Uterus (tissue), 4 donors: Measurements from ENCODE around the gene FAM43A. TPM values are rescaled to one million over a fixed set of nuclear protein-coding genes. Genes with fewer than 3 reads are reported as not detected.

Experiments used
- DNase-seq, 2 donors: peaks; one replicate each; pipeline ENCODE4 v3.0.0-alpha.2; 2019 to 2020
- H3K27ac ChIP-seq, 2 donors: fragments of 200-600 bp; sonication (generic); 1 replicate in 1 of 2; 2 replicates in 1 of 2; pipeline ENCODE4 v1.5.1; 2016 to 2018
- H3K27me3 ChIP-seq, 2 donors: fragments of 200-600 bp; sonication (generic); one replicate each; pipeline ENCODE4 v1.5.1; 2018 to 2019; ENCODE audit warnings: control low read depth in 1 of 2
- H3K36me3 ChIP-seq, 2 donors: fragments of 200-600 bp; sonication (generic); one replicate each; pipeline ENCODE4 v1.5.1; 2019; ENCODE audit warnings: control low read depth in 1 of 2
- H3K4me1 ChIP-seq, 2 donors: fragments of 200-600 bp; sonication (generic); one replicate each; pipeline ENCODE4 v1.5.1; 2018 to 2019; ENCODE audit warnings: control low read depth in 1 of 2
- H3K4me3 ChIP-seq, 2 donors: fragments of 200-600 bp; sonication (generic); 1 replicate in 1 of 2; 2 replicates in 1 of 2; pipeline ENCODE4 v1.5.1; 2018 to 2019; ENCODE audit warnings: mild to moderate bottlenecking in 1 of 2
- H3K9me3 ChIP-seq, 2 donors: fragments of 200-600 bp; sonication (generic); one replicate each; pipeline ENCODE4 v1.5.1; 2019; ENCODE audit warnings: control low read depth in 1 of 2
- POLR2A ChIP-seq, 2 donors: fragments of 450-650 bp; IDR thresholded peaks; one replicate each; pipeline ENCODE4 v1.6.1; 2016; ENCODE audit warnings: antibody characterized with exemption in 2 of 2, mild to moderate bottlenecking in 1 of 2, moderate library complexity in 1 of 2
- intact Hi-C: fragments of 100-400 bp; cut with DNase I; formaldehyde crosslinking; loops from one replicate; pipeline ENCODE4 v1.15.1; 2023; ENCODE audit warnings: low total_unique reads
- total RNA-seq, 4 donors: library from RNA; depleted of rRNA in 3 of 4; stranded (reverse); fragments of >200 nt in 3 of 4; gene quantifications; one replicate each; pipeline versions ENCODE4 v1.1.0 to v1.2.4, GENCODE V29; 2014 to 2023
- TF ChIP-seq, protein P1 (sequence below), 4 experiments: fragments of 200-600 bp in 2 of 4; fragments of 450-650 bp in 2 of 4; sonication (generic) in 2 of 4; IDR thresholded peaks; one replicate each; pipeline ENCODE4 v1.5.1; 2016 to 2019; ENCODE audit warnings: antibody characterized with exemption in 4 of 4, mild to moderate bottlenecking in 2 of 4, moderate library complexity in 1 of 4
- donor health status: DM: yes; HTN: yes; CAD: no.

The FAM43A gene
- total RNA-seq, 4 donors from 2014 or later = 12.9 to 25.2 (median 19.3) TPM

DNA sequence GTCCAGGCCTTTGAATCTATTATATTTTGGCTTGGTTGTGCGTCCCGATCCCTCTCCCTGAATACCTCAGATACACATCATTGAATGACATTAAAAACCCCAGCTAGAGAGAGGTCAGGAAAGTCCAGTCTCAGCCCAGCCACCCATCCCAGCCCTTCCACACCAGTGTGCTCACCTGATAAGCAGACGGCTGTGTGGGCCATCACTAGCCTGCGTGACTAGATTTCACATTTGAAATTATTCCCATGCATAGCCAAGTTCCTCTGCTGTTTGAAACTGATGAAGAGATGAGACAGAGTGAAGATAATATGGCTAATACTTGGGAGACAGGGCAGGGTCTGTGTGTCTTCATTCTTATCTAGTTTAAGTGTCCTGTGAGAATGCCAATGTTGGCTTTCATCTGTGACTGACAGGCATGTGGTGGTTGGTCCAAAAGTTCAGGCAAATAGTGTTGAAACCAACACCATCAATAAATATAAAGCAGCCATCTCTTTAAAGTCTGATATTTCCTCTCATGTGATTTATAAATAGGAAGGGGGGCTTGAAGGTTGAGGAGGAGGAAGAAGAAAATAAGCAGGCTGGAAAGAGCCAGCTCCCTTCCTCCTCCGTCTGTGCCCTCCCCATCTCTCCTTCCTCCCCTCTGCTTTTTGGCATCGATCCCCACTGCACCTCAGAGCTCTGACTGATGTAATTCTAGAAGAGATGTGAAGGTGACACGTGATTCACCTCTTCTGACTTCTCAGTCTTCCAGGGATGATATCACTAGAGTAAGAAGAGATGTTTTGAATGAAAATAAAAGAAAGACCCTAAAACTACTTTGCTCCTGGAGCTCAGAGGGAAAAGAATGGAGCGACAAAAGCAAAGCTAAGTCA, 5.1 kb downstream of the FAM43A start:
- no peaks in the 10 kb centered on the region for H3K36me3 ChIP-seq
- no peaks in the 10 kb centered on the region for H3K9me3 ChIP-seq
- peak; percentile 66 to 78 for DNase-seq
- intact Hi-C loops = no loop called here
- H3K4me3 ChIP-seq = no peak overlapping the region
- TF ChIP-seq, protein P1, sequence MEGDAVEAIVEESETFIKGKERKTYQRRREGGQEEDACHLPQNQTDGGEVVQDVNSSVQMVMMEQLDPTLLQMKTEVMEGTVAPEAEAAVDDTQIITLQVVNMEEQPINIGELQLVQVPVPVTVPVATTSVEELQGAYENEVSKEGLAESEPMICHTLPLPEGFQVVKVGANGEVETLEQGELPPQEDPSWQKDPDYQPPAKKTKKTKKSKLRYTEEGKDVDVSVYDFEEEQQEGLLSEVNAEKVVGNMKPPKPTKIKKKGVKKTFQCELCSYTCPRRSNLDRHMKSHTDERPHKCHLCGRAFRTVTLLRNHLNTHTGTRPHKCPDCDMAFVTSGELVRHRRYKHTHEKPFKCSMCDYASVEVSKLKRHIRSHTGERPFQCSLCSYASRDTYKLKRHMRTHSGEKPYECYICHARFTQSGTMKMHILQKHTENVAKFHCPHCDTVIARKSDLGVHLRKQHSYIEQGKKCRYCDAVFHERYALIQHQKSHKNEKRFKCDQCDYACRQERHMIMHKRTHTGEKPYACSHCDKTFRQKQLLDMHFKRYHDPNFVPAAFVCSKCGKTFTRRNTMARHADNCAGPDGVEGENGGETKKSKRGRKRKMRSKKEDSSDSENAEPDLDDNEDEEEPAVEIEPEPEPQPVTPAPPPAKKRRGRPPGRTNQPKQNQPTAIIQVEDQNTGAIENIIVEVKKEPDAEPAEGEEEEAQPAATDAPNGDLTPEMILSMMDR (IDR thresholded peaks at IDR 0.05) = no peak
- no peak for TF ChIP-seq POLR2A (IDR thresholded peaks at IDR 0.05)
- H3K27ac ChIP-seq = peak overlapping the region; percentile 33 to 60
- H3K27me3 ChIP-seq = no peaks in the 10 kb centered on the region
- no peaks in the 10 kb centered on the region for H3K4me1 ChIP-seq

DNA sequence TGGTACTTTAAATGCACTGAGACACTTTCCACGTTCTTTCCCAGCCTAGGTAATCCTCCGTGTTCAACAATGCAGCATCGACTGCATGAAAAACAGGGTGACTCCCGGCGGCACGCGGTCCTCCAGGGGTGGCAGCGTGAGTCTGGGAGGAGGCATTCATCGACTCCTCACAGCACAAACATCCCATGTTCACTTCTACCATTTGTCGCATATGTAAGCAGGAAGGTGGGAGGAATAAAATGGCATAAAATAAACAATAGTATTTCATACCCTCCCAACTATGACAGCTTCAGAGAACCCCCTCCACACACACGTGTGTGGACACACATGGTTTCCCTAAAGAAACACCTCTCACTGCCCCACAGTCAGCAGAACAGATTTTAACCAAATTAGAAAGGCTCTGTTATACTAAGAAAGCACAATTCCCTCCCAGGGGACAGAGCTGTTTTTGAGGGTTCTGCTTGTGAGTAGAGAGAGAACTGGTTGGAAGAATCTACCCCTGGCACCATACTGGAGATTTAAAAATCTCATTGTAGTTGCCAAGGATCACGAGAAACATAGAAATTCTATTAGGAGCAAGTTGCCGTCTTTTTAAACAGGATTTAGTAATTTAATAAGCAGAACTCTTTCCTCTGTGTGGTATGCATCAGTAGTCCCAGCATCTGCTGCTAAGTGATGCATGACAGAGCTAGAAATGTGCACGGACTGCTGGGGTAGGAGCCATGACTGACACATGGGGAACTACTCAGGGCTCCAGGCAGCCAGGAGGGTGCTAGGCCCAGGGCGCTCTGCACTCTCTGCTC, 6.0 kb downstream of the FAM43A start:
- TF ChIP-seq, protein P1 (IDR thresholded peaks at IDR 0.05) = no peak
- TF ChIP-seq POLR2A (IDR thresholded peaks at IDR 0.05) = no peak
- Histone ChIP-seq H3K36me3 (no peaks in the 10 kb centered on the region), H3K4me1 (no peaks in the 10 kb centered on the region), H3K27me3 (no peaks in the 10 kb centered on the region), H3K9me3 (no peaks in the 10 kb centered on the region), H3K4me3 (no peak overlapping the region), H3K27ac (peak overlapping the region; percentile 33 to 60)
- DNase-seq = no peak
- intact Hi-C loops = no loop called here

DNA sequence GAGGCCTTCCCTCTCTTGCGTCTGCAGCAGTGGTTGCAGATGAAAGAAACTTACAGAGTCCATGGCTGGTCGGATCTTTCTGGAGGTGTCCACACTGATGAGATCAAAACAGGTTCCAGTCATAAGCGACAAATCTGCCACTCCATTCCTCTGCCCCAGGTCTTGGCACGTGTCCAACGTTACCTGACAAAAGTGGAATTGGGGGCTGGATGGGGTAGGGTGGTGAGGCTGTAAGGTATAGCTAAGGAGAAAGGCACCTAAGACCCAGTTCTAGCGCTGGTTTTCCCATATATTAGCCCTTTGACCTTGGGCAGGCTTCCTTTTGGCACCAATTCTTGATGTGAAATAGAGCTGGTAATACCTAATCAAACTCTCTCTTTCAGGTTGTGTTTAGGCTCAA, 11.0 kb downstream of the FAM43A start:
- H3K36me3 ChIP-seq = no peaks in the 10 kb centered on the region
- no peak for DNase-seq
- no peaks in the 10 kb centered on the region for H3K4me1 ChIP-seq
- H3K27me3 ChIP-seq = no peaks in the 10 kb centered on the region
- no peak for TF ChIP-seq POLR2A (IDR thresholded peaks at IDR 0.05)
- TF ChIP-seq, protein P1 (IDR thresholded peaks at IDR 0.05) = no peak
- intact Hi-C loops = no loop called here
- no peak overlapping the region for H3K4me3 ChIP-seq
- H3K27ac ChIP-seq = no peak overlapping the region
- peaks cover 0 to 4% of the 10 kb centered on the region in 2 donors for H3K9me3 ChIP-seq

DNA sequence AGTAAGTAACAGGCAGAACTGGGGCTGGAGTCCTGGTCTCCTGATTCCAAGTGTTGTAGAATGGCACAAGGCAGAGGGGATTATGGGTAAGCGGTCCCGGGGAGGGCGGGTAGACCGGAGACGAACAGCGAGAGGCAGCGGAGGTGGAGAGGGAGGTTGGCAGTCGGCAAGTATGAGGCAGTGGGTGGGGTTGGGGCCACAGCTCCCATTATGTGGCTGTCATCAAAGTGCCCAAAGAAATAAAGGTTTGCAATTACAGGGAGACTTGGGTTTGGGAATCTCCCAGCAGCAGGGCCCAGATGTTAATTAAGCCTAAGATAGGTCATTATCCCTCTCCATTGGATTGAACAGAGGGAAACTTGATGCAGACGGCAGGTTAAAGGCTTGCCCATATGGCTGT, 16.9 kb downstream of the FAM43A start:
- Histone ChIP-seq H3K27me3 (no peaks in the 10 kb centered on the region), H3K36me3 (no peaks in the 10 kb centered on the region), H3K4me1 (no peaks in the 10 kb centered on the region), H3K4me3 (no peak overlapping the region), H3K9me3 (peaks cover 0 to 4% of the 10 kb centered on the region in 2 donors), H3K27ac (no peak overlapping the region)
- intact Hi-C loops = no loop called here
- TF ChIP-seq, protein P1 (IDR thresholded peaks at IDR 0.05) = no peak
- no peak for TF ChIP-seq POLR2A (IDR thresholded peaks at IDR 0.05)
- no peak for DNase-seq

GRCh38 chr3:194705227-194705626, 19.5 kb downstream of the FAM43A start:
- intact Hi-C loops = no loop called here
- Histone ChIP-seq H3K27ac (no peak overlapping the region), H3K36me3 (no peaks in the 10 kb centered on the region), H3K4me1 (no peaks in the 10 kb centered on the region), H3K9me3 (no peaks in the 10 kb centered on the region), H3K4me3 (no peak overlapping the region), H3K27me3 (no peaks in the 10 kb centered on the region)
- DNase-seq = no peak
- TF ChIP-seq, protein P1 (IDR thresholded peaks at IDR 0.05) = no peak
- TF ChIP-seq POLR2A (IDR thresholded peaks at IDR 0.05) = no peak
